SU-DHL-6 (cell line): Measurements from ENCODE around the gene MXRA5.

ENCODE experiments used
- H2AFZ ChIP-seq: fragments of 200-600 bp; sonication (generic); 2 replicates; pipeline ENCODE4 v1.6.1; 2014; ENCODE audit warnings: low read depth, mild to moderate bottlenecking, moderate library complexity, mixed read lengths, antibody characterized with exemption, low read length; ENCODE audit not compliant: severe bottlenecking
- H3F3A ChIP-seq: fragments of 200-600 bp; shearing (Covaris generic); 2 replicates; pipeline ENCODE4 v1.6.0; 2016; ENCODE audit warnings: antibody characterized with exemption, mild to moderate bottlenecking; ENCODE audit not compliant: insufficient read depth
- H3K27ac ChIP-seq: fragments of 200-600 bp; sonication (generic); 2 replicates; pipeline ENCODE4 v1.5.1; 2016; ENCODE audit warnings: low read depth, mild to moderate bottlenecking, low read length, moderate library complexity, mixed read lengths
- H3K27me3 ChIP-seq: fragments of 200-600 bp; sonication (generic), shearing (Covaris generic); 2 replicates; pipeline ENCODE4 v1.6.0; 2014; ENCODE audit warnings: mild to moderate bottlenecking, low read length
- H3K36me3 ChIP-seq: fragments of 200-600 bp; sonication (generic); 2 replicates; pipeline ENCODE4 v1.6.1; 2014; ENCODE audit warnings: mild to moderate bottlenecking, low read length, mixed read lengths
- H3K4me2 ChIP-seq: fragments of 300-600, 200-600 bp; shearing (Covaris generic), sonication (generic); 2 replicates; pipeline ENCODE4 v1.6.0; 2014; ENCODE audit warnings: low read length, low read depth, mild to moderate bottlenecking; ENCODE audit not compliant: poor library complexity, severe bottlenecking
- H3K4me3 ChIP-seq: fragments of 200-600 bp; sonication (generic); 2 replicates; pipeline ENCODE4 v1.5.1; 2014; ENCODE audit warnings: antibody characterized with exemption, low read length, mild to moderate bottlenecking, mixed read lengths; ENCODE audit not compliant: insufficient read depth, poor library complexity, severe bottlenecking
- H3K79me2 ChIP-seq: fragments of 200-600 bp; sonication (generic); 2 replicates; pipeline ENCODE4 v1.6.1; 2014; ENCODE audit warnings: mild to moderate bottlenecking, low read length, moderate library complexity; ENCODE audit not compliant: insufficient read depth
- H3K9ac ChIP-seq: fragments of 200-600 bp; sonication (generic); 2 replicates; pipeline ENCODE4 v1.7.0; 2014; ENCODE audit warnings: mild to moderate bottlenecking, low read length
- H3K9me2 ChIP-seq: fragments of 200-600 bp; sonication (generic); replicated peaks from 2 replicates; pipeline ENCODE4 v1.6.1; 2014; ENCODE audit warnings: low read length; ENCODE audit not compliant: insufficient read depth
- H3K9me3 ChIP-seq: fragments of 200-600 bp; sonication (generic); 2 replicates; pipeline ENCODE4 v1.6.1; 2014; ENCODE audit warnings: low read length, mixed read lengths; ENCODE audit not compliant: insufficient read depth
- H4K20me1 ChIP-seq: fragments of 200-600 bp; sonication (generic); 2 replicates; pipeline ENCODE4 v1.6.1; 2014; ENCODE audit warnings: low read depth, mild to moderate bottlenecking, antibody characterized with exemption, low read length, moderate library complexity, mixed read lengths
- CTCF ChIP-seq: fragments of 200-600 bp; sonication (generic); IDR thresholded peaks from one replicate; pipeline ENCODE4 v1.5.1; 2017; ENCODE audit warnings: antibody characterized with exemption, mild to moderate bottlenecking, low read length, moderate library complexity; ENCODE audit not compliant: insufficient read depth, poor library complexity, severe bottlenecking
- EZH2phosphoT487 ChIP-seq: fragments of 200-600 bp; sonication (generic), shearing (Covaris generic); conservative IDR thresholded peaks from 2 replicates; pipeline ENCODE4 v1.6.1; 2018; ENCODE audit warnings: mild to moderate bottlenecking, antibody characterized with exemption, low read length, moderate library complexity, mixed read lengths

Gene MXRA5

GRCh38 chrX:3340016-3340415 is 6.4 kb downstream of the MXRA5 start:
- H3K9me3 ChIP-seq, result no peaks in the 10 kb centered on the region
- H3K9me2 ChIP-seq, result no peaks in the 10 kb centered on the region
- H3K4me3 ChIP-seq, result no peak overlapping the region
- no peaks in the 10 kb centered on the region for H4K20me1 ChIP-seq
- no peak overlapping the region for H3K27ac ChIP-seq
- no peak overlapping the region for H2AFZ ChIP-seq
- TF ChIP-seq CTCF (no peak), EZH2phosphoT487 (no peak)
- H3F3A ChIP-seq, result no peaks in the 10 kb centered on the region
- H3K36me3 ChIP-seq, result no peaks in the 10 kb centered on the region
- H3K4me2 ChIP-seq, result no peak overlapping the region
- H3K79me2 ChIP-seq, result no peaks in the 10 kb centered on the region
- no peaks in the 10 kb centered on the region for H3K27me3 ChIP-seq
- no peak overlapping the region for H3K9ac ChIP-seq

- no peaks in the 10 kb centered on the region for H3K27me3 ChIP-seq
- no peaks in the 10 kb centered on the region for H3K36me3 ChIP-seq
- no peak overlapping the region for H2AFZ ChIP-seq
- H3K79me2 ChIP-seq, result no peaks in the 10 kb centered on the region
- no peak overlapping the region for H3K4me3 ChIP-seq
- no peaks in the 10 kb centered on the region for H3F3A ChIP-seq
- H3K27ac ChIP-seq, result no peak overlapping the region
- H3K9ac ChIP-seq, result no peak overlapping the region
- no peaks in the 10 kb centered on the region for H3K9me2 ChIP-seq
- H3K4me2 ChIP-seq, result no peak overlapping the region
- TF ChIP-seq CTCF (no peak), EZH2phosphoT487 (no peak)
- no peaks in the 10 kb centered on the region for H4K20me1 ChIP-seq
- no peaks in the 10 kb centered on the region for H3K9me3 ChIP-seq
These were observed 19.8 kb downstream of the MXRA5 start for GRCh38 chrX:3326681-3327080.

GRCh38 chrX:3320471-3321046 is 25.9 kb downstream of the MXRA5 start:
- H3K4me2 ChIP-seq, result no peak overlapping the region
- H3K36me3 ChIP-seq, result no peaks in the 10 kb centered on the region
- H3K27me3 ChIP-seq, result no peaks in the 10 kb centered on the region
- H2AFZ ChIP-seq, result no peak overlapping the region
- H3F3A ChIP-seq, result no peaks in the 10 kb centered on the region
- H3K27ac ChIP-seq, result no peak overlapping the region
- no peaks in the 10 kb centered on the region for H3K79me2 ChIP-seq
- no peaks in the 10 kb centered on the region for H4K20me1 ChIP-seq
- TF ChIP-seq CTCF (no peak), EZH2phosphoT487 (no peak)
- no peak overlapping the region for H3K9ac ChIP-seq
- no peaks in the 10 kb centered on the region for H3K9me3 ChIP-seq
- H3K9me2 ChIP-seq, result no peaks in the 10 kb centered on the region
- H3K4me3 ChIP-seq, result no peak overlapping the region
